Measurements from ENCODE around the gene TMEM212.
"Not testable (repeated sequence)": the region's sequence is repeated elsewhere in the genome, so short reads cannot be mapped to it uniquely, and the experiment has no call there.

The TMEM212 gene

GRCh38 chr3:171892457-171892856 is 49.3 kb downstream of the TMEM212 start:
- DNase-seq (ENCODE audit: low read depth), result no peak

- no peak for DNase-seq (ENCODE audit: low read depth)
Observed at GRCh38 chr3:171895291-171895690, 52.1 kb downstream of the TMEM212 start.

- DNase-seq (ENCODE audit: low read depth), result no peak
Observed at GRCh38 chr3:171895900-171896299, 52.8 kb downstream of the TMEM212 start.

- DNase-seq (ENCODE audit: low read depth), result no peak
Observed at GRCh38 chr3:171896316-171896715, 53.2 kb downstream of the TMEM212 start.

GRCh38 chr3:171898192-171898591 is 55.0 kb downstream of the TMEM212 start:
- DNase-seq (ENCODE audit: low read depth), result no peak

GRCh38 chr3:171900446-171900845 is 57.3 kb downstream of the TMEM212 start:
- no peak for DNase-seq (ENCODE audit: low read depth)

- no peak for DNase-seq (ENCODE audit: low read depth)
Observed at GRCh38 chr3:171901615-171902312, 58.6 kb downstream of the TMEM212 start.

- no peak for DNase-seq (ENCODE audit: low read depth)
Observed at GRCh38 chr3:171904829-171905228, 61.7 kb downstream of the TMEM212 start.

GRCh38 chr3:171906503-171906902 is 63.4 kb downstream of the TMEM212 start:
- DNase-seq (ENCODE audit: low read depth), result not testable (repeated sequence)

GRCh38 chr3:171906951-171907676 is 64.0 kb downstream of the TMEM212 start:
- DNase-seq (ENCODE audit: low read depth), result no peak

GRCh38 chr3:171907761-171908160 is 64.6 kb downstream of the TMEM212 start:
- no peak for DNase-seq (ENCODE audit: low read depth)

- DNase-seq (ENCODE audit: low read depth), result no peak
Observed at GRCh38 chr3:171908731-171909130, 65.6 kb downstream of the TMEM212 start.

Measured in stromal cell of bone marrow (primary cell).